Endothelial cell of umbilical vein (primary cell): ENCODE results near the gene SESN2.

ENCODE experiments used
- EZH2 ChIP-seq: IDR thresholded peaks from 2 replicates; pipeline ENCODE4 v1.6.1; 2012; ENCODE audit warnings: borderline replicate concordance, low read depth, mild to moderate bottlenecking, moderate library complexity, low read length, inconsistent platforms; ENCODE audit not compliant: severe bottlenecking
- GATA2 ChIP-seq: IDR thresholded peaks from 2 replicates; pipeline ENCODE4 v1.7.0; 2011; ENCODE audit warnings: low read depth, mild to moderate bottlenecking, moderate library complexity, mixed read lengths, low read length; ENCODE audit not compliant: insufficient read length, insufficient read depth
- MYC ChIP-seq: IDR thresholded peaks from one replicate; pipeline ENCODE4 v1.6.1; 2011; ENCODE audit warnings: mild to moderate bottlenecking, low read depth, low read length
- POLR2A ChIP-seq: IDR thresholded peaks from 2 replicates; pipeline ENCODE4 v1.6.1; 2012; ENCODE audit warnings: low read depth, mild to moderate bottlenecking, control low read depth, low read length
- POLR2AphosphoS5 ChIP-seq: IDR thresholded peaks from 2 replicates; pipeline ENCODE4 v1.6.1; 2012; ENCODE audit warnings: low read depth, mild to moderate bottlenecking, control low read depth, low read length, moderate library complexity; ENCODE audit not compliant: insufficient read depth
- TF ChIP-seq, protein P1 (sequence below), 2 donors: IDR thresholded peaks; 1 replicate in 1 of 2; 2 replicates in 1 of 2; pipeline ENCODE4 v1.5.1; 2011; ENCODE audit warnings: low read length in 2 of 2, mild to moderate bottlenecking in 2 of 2, moderate library complexity in 2 of 2, control low read depth in 1 of 2, inconsistent platforms in 1 of 2, low read depth in 1 of 2; ENCODE audit not compliant: insufficient read depth in 1 of 2; ENCODE audit errors: extremely low read depth in 1 of 2

- TF ChIP-seq, protein P1, sequence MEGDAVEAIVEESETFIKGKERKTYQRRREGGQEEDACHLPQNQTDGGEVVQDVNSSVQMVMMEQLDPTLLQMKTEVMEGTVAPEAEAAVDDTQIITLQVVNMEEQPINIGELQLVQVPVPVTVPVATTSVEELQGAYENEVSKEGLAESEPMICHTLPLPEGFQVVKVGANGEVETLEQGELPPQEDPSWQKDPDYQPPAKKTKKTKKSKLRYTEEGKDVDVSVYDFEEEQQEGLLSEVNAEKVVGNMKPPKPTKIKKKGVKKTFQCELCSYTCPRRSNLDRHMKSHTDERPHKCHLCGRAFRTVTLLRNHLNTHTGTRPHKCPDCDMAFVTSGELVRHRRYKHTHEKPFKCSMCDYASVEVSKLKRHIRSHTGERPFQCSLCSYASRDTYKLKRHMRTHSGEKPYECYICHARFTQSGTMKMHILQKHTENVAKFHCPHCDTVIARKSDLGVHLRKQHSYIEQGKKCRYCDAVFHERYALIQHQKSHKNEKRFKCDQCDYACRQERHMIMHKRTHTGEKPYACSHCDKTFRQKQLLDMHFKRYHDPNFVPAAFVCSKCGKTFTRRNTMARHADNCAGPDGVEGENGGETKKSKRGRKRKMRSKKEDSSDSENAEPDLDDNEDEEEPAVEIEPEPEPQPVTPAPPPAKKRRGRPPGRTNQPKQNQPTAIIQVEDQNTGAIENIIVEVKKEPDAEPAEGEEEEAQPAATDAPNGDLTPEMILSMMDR (IDR thresholded peaks at IDR 0.05; ENCODE audit: extremely low read depth in 1 of 2, insufficient read depth in 1 of 2, low read depth in 1 of 2, low read length in 2 of 2), result no peak
- TF ChIP-seq POLR2A (no peak), EZH2 (no peak), POLR2AphosphoS5 (no peak), MYC (no peak), GATA2 (no peak)
These were observed 57.7 kb downstream of the SESN2 start for GRCh38 chr1:28317014-28317413.
